OCI-LY1 (cell line): ENCODE measurements around the gene CPVL.

Source experiments
- H2AFZ ChIP-seq: fragments of 200-600 bp; sonication (generic), shearing (Covaris generic); 2 replicates; pipeline ENCODE4 v1.6.0; 2014; ENCODE audit warnings: antibody characterized with exemption, mild to moderate bottlenecking, low read length
- H3F3A ChIP-seq: fragments of 200-600 bp; sonication (generic), shearing (Covaris generic); 2 replicates; pipeline ENCODE4 v1.6.0; 2014; ENCODE audit warnings: mild to moderate bottlenecking, antibody characterized with exemption, low read length, moderate library complexity; ENCODE audit not compliant: insufficient read depth
- H3K27ac ChIP-seq: fragments of 200-600 bp; sonication (generic); 2 replicates; pipeline ENCODE4 v1.5.1; 2014; ENCODE audit warnings: low read length, mixed run types, mild to moderate bottlenecking, low read depth; ENCODE audit not compliant: poor library complexity, severe bottlenecking
- H3K27me3 ChIP-seq: fragments of 200-600 bp; sonication (generic); 2 replicates; pipeline ENCODE4 v1.6.0; 2014; ENCODE audit warnings: antibody characterized with exemption, mild to moderate bottlenecking, low read length, moderate library complexity; ENCODE audit not compliant: insufficient read depth
- H3K36me3 ChIP-seq: fragments of 200-600 bp; sonication (generic); 2 replicates; pipeline ENCODE4 v1.6.1; 2014; ENCODE audit warnings: mild to moderate bottlenecking, antibody characterized with exemption, low read length, moderate library complexity, mixed read lengths; ENCODE audit not compliant: insufficient read depth
- H3K4me1 ChIP-seq: fragments of 200-600 bp; sonication (generic); 2 replicates; pipeline ENCODE4 v1.5.1; 2014; ENCODE audit warnings: mild to moderate bottlenecking, low read length, moderate library complexity; ENCODE audit not compliant: insufficient read depth, severe bottlenecking
- H3K4me2 ChIP-seq: fragments of 200-600 bp; sonication (generic), shearing (Covaris generic); 2 replicates; pipeline ENCODE4 v1.6.1; 2014; ENCODE audit warnings: low read length
- H3K4me3 ChIP-seq: fragments of 200-600 bp; sonication (generic); 2 replicates; pipeline ENCODE4 v1.5.1; 2014; ENCODE audit warnings: low read length, low read depth, mild to moderate bottlenecking, mixed read lengths; ENCODE audit not compliant: poor library complexity, severe bottlenecking
- H3K79me2 ChIP-seq: fragments of 200-600 bp; shearing (Covaris generic); 2 replicates; pipeline ENCODE4 v1.6.1; 2016; ENCODE audit warnings: mixed run types, low read length, mixed read lengths; ENCODE audit not compliant: insufficient read depth
- H3K9ac ChIP-seq: fragments of 200-600 bp; sonication (generic), shearing (Covaris generic); 2 replicates; pipeline ENCODE4 v1.6.1; 2014; ENCODE audit warnings: mild to moderate bottlenecking, low read length, mixed read lengths
- H3K9me2 ChIP-seq: fragments of 200-600 bp; sonication (generic), shearing (Covaris generic); 2 replicates; pipeline ENCODE4 v1.6.1; 2014; ENCODE audit warnings: low read depth, mild to moderate bottlenecking, low read length, mixed read lengths
- H3K9me3 ChIP-seq: fragments of 200-600 bp; shearing (Covaris generic); 2 replicates; pipeline ENCODE4 v1.6.1; 2014; ENCODE audit warnings: low read length, mixed read lengths
- H4K20me1 ChIP-seq: fragments of 200-600 bp; sonication (generic), shearing (Covaris generic); 2 replicates; pipeline ENCODE4 v1.6.0; 2016; ENCODE audit warnings: mild to moderate bottlenecking, low read length; ENCODE audit not compliant: insufficient read depth
- CTCF ChIP-seq: fragments of 200-600 bp; sonication (generic), shearing (Covaris generic); IDR thresholded peaks from 2 replicates; pipeline ENCODE4 v1.5.1; 2017; ENCODE audit warnings: mild to moderate bottlenecking, antibody characterized with exemption, low read length, moderate library complexity, mixed read lengths
- EZH2 ChIP-seq: fragments of 200-600 bp; sonication (generic), shearing (Covaris generic); IDR thresholded peaks from 2 replicates; pipeline ENCODE4 v1.8.0; 2017; ENCODE audit warnings: borderline replicate concordance, mixed run types, mild to moderate bottlenecking, antibody characterized with exemption, low read length, moderate library complexity, mixed read lengths

The CPVL gene

GRCh38 chr7:29143751-29144150 is 2.6 kb downstream of the CPVL start:
- Histone ChIP-seq H3K9me2 (no peaks in the 10 kb centered on the region), H3K79me2 (no peaks in the 10 kb centered on the region), H3K9ac (no peak overlapping the region), H4K20me1 (no peaks in the 10 kb centered on the region), H3K27ac (no peak overlapping the region), H3K4me3 (no peak overlapping the region), H3K36me3 (no peaks in the 10 kb centered on the region), H2AFZ (no peak overlapping the region), H3K27me3 (no peaks in the 10 kb centered on the region), H3K4me2 (no peak overlapping the region), H3F3A (no peaks in the 10 kb centered on the region), H3K4me1 (no peaks in the 10 kb centered on the region), H3K9me3 (no peaks in the 10 kb centered on the region)
- TF ChIP-seq EZH2 (no peak), CTCF (no peak)

DNA sequence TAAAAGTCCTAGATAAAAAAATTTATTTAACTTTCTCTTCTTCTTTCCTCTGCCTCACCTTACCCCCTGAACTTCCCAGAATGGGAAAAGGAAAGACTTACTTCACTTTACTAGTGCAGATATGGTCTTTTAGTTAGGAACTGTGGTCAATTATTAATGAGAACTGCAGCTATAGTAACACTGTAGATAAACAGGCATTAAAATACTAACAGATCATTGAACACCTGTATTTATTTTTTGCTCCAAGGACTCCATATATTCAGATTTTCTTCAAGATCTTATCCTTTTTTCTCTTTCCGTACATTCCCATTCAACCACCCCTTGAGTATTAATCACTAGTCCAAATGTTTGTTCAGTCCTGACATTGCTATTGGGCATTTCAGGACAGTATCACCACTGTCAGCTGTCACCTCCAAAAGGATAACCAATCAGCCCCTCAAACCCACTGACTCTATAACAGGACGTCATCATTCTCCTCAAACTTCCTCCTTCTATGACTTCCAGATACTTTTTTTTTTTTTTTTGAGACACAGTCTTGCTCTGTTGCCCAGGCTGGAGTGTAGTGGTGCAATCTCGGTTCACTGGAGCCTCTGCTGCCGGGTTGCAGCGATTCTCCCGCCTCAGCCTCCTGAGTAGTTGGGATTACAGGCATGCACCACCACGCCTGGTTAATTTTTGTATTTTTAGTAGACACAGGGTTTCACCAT is 4.2 kb downstream of the CPVL start:
- Histone ChIP-seq H4K20me1 (no peaks in the 10 kb centered on the region), H3K4me3 (no peak overlapping the region), H2AFZ (no peak overlapping the region), H3K4me1 (no peaks in the 10 kb centered on the region), H3K9ac (no peak overlapping the region), H3K9me2 (no peaks in the 10 kb centered on the region), H3F3A (no peaks in the 10 kb centered on the region), H3K4me2 (no peak overlapping the region), H3K9me3 (no peaks in the 10 kb centered on the region), H3K27me3 (no peaks in the 10 kb centered on the region), H3K27ac (no peak overlapping the region), H3K79me2 (no peaks in the 10 kb centered on the region), H3K36me3 (no peaks in the 10 kb centered on the region)
- TF ChIP-seq CTCF (no peak), EZH2 (no peak)

DNA sequence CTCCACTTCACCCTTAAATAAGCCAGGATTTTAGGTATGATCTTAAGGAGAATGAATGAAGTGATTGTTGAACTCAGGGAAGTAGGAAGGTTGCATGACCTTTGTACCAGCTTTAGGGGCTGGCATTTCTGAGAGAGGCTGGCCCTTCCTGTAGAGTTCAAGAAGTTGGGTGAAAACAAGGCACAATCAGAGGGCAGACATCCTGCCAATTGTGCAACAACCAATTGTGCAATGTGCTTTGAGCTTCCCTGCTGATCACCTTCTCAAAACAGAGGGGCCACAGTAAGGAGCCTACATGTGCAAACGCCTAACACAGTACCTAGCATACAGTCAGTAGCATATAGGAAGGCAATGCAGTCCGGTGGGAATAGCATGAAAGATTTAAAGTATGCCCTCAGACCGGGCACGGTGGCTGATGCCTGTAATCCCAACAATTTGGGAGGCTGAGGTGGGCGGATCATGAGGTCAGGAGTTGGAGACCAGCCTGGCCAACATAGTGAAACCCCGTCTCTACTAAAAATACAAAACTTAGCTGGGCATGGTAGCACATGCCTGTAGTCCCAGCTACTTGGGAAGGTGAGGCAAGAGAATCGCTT is 5.4 kb downstream of the CPVL start:
- H3K4me1 ChIP-seq, result no peaks in the 10 kb centered on the region
- TF ChIP-seq EZH2 (no peak), CTCF (no peak)

More for the DNA sequence above, 5.4 kb downstream of the CPVL start:
- no peaks in the 10 kb centered on the region for H3K9me2 ChIP-seq
- no peak overlapping the region for H3K4me2 ChIP-seq
- H3K27me3 ChIP-seq, result no peaks in the 10 kb centered on the region
- no peaks in the 10 kb centered on the region for H3K79me2 ChIP-seq
- H3K9ac ChIP-seq, result no peak overlapping the region
- no peak overlapping the region for H2AFZ ChIP-seq
- H3K4me3 ChIP-seq, result no peak overlapping the region
- H3K36me3 ChIP-seq, result no peaks in the 10 kb centered on the region
- no peaks in the 10 kb centered on the region for H3F3A ChIP-seq
- H3K9me3 ChIP-seq, result no peaks in the 10 kb centered on the region
- no peaks in the 10 kb centered on the region for H4K20me1 ChIP-seq
- no peak overlapping the region for H3K27ac ChIP-seq
